HG02610 (cell line): ENCODE data around the gene TMED5.
A peak's percentile ranks its signal among the peaks of the same experiment; 100 is the strongest.
"Not testable (repeated sequence)": the region's sequence is repeated elsewhere in the genome, so short reads cannot be mapped to it uniquely, and the experiment has no call there.

Experiments used
- ATAC-seq: cut with Tn5 transposase; IDR thresholded peaks from one replicate; pipeline ENCODE4 v1.9.1; 2021; ENCODE audit warnings: mild to moderate bottlenecking, moderate library complexity; ENCODE audit not compliant: unreplicated experiment

Gene TMED5

DNA sequence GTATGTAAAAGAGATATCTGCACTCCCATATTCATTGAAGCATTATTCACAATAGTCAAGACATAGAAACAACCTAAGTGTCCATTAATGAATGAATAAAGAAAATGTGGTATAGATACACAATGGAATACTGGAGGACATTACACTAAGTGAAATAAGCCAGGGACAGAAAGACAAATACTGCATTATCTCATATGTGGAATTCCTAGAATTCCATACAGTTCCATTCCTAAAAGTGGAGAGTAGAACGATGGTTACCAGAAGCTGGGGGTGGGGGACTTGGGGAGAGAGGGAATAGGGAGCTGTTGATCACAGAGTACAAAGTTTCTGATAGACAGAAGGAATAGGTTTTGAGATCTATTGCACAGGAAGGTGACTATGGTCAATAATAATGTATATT is 7.4 kb downstream of the TMED5 start:
- ATAC-seq, result no peak

- peak; percentile 39 for ATAC-seq
Measured at GRCh38 chr1:93171549-93172034, 8.6 kb downstream of the TMED5 start.

- not testable (repeated sequence) for ATAC-seq
Measured at GRCh38 chr1:93170141-93170678, 10.0 kb downstream of the TMED5 start.

GRCh38 chr1:93167006-93167405 is 13.2 kb downstream of the TMED5 start:
- no peak for ATAC-seq

DNA sequence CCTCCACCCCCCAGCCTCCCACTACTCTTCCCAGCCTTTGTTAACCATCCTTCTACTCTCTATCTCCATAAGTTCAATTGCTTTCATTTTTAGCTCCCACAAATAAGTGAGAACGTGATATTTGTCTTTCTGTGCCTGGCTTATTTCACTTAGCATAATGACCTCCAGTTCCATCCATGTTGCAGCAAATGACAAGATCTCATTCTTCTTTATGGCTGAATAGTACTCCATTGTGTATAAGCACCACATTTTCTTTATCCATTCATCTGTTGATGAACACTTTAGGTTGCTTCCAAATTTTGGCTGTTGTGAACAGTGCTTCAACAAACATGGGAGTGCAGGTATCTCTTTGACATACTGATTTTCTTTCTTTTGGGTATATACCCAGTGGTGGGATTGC is 14.3 kb downstream of the TMED5 start:
- not testable (repeated sequence) for ATAC-seq

DNA sequence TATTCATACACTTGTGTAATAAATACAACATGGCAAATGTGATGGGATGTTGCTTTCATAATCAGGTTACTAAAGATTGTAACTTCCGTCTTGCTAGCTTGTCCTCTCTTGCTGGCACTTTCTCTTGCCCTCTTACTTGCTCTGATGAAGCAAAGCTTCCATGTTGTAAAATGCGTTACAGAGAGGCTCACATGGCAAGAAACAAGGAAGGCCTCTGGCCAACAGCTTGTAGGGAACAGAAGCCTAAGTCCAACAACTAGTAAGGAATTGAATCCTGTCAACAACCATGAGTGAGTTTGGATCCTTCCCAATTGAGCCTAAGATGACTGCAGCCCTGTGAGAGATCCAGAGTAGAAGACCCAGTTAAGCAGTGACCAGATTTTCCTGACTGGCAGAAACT is 15.4 kb downstream of the TMED5 start:
- ATAC-seq, result no peak

- ATAC-seq, result not testable (repeated sequence)
Measured at GRCh38 chr1:93163314-93163713, 16.9 kb downstream of the TMED5 start.

- ATAC-seq, result no peak
Measured at GRCh38 chr1:93159337-93159736, 20.9 kb downstream of the TMED5 start.

GRCh38 chr1:93155335-93155734 is 24.9 kb downstream of the TMED5 start:
- ATAC-seq, result no peak

- no peak for ATAC-seq
Measured at GRCh38 chr1:93154898-93155297, 25.3 kb downstream of the TMED5 start.

DNA sequence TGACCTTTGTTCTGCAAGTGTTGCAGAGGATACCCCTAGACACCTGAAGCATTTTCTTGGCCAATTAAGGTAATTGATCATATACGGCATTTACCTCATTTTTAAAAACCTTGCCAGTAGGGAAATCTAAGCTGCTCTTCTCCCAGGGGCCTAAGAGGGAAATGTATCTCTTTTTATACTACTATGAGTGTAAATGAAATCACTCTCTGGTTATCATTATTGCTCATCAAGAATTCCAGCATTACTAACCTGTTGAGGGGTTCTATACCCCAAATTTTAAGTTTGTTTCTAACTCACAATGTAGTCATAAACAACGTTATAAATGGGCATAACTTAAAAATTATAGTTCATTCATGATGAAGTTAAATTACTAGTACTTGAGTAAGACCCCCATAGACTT is 27.4 kb downstream of the TMED5 start:
- no peak for ATAC-seq

DNA sequence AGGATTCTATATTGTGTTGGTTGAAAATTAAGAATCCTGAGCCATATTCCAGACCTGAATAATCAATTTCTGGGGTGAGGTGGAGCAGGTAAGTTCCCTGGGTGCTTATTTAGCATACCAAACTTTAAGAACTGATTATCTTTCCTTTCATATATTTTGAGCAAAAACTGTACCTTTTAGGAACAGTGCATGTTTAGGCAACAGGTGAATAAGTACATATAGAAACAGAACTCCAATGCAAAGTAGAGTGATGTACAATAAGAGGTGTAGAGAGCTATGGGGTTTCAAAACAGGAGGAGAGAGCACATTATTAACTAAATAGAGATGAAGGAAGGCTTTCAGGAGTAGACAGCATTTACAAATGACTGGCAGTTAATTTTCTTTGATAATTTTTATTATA is 28.7 kb downstream of the TMED5 start:
- ATAC-seq, result no peak

GRCh38 chr1:93150729-93151128 is 29.5 kb downstream of the TMED5 start:
- ATAC-seq, result no peak

DNA sequence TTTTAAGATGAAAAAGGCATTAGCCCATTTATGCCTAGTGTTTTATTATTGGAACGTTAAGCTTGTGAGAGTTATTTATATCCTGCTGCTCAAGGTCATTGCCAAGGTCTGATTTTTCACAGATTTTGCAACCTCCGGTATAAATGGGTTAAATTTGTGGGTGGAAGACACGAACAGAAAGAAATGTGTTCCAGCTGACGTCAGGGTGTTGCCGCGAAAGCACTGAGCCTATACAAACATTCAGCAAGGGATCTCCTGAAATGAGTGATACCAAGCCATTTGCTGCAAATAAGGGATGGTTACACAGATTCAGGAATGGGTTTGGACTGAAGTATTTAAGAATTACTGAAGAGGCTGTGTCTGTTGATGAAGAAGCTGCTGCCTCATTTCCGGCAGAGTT is 32.2 kb downstream of the TMED5 start:
- no peak for ATAC-seq

GRCh38 chr1:93143769-93144168 is 36.4 kb downstream of the TMED5 start:
- no peak for ATAC-seq

GRCh38 chr1:93143136-93143535 is 37.1 kb downstream of the TMED5 start:
- ATAC-seq, result peak; percentile 61

DNA sequence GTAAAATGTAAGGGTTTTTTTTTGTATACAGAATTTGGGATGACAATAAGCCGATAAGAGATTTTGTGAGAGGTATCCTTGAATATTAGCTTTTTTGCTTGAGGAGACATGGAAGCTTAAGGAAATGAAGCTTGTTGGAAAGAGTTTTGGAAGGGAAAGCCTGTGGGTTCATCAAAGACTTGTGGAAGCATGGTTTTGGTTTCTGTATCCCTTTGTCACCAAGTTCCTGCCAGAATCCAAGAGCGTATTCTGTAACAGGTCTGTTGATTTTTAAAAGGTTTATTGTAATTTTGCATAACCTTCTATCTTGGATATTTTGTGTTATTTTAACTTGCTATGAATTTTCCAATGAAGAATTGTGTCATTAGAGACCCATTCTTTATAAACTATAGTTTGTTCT is 38.1 kb downstream of the TMED5 start:
- no peak for ATAC-seq

GRCh38 chr1:93140106-93140505 is 40.1 kb downstream of the TMED5 start:
- no peak for ATAC-seq

DNA sequence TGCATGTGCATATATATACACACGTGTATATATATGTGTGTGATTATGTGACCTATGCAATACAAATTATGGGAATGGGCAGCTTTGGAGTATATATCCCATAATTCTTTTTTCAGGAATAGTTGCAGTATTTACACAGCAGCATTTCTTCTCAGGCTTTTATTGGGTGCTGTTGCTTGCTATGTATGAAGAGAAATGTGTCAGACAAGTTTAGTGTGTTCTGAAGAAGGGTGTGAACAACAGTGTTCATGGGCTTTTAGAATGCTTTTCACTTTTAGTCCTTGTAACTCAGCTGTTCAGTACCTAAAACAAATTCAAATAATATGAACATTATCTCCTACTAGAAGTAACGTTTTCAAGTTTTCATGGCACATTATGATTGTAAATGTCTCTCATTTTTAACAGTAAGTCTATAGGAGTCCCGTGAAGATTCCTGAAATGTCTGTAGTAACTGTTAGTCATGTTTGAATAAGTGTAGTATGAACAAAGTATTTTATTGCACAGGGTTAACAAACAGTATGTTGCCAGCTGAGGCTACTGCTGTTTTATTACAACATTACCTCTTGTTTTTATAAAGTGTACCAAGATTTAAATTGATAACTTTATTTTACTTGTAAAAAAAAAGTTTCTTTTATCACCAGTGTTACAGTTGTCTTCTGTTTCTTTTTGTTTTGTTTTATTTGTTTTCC is 42.5 kb downstream of the TMED5 start:
- no peak for ATAC-seq

DNA sequence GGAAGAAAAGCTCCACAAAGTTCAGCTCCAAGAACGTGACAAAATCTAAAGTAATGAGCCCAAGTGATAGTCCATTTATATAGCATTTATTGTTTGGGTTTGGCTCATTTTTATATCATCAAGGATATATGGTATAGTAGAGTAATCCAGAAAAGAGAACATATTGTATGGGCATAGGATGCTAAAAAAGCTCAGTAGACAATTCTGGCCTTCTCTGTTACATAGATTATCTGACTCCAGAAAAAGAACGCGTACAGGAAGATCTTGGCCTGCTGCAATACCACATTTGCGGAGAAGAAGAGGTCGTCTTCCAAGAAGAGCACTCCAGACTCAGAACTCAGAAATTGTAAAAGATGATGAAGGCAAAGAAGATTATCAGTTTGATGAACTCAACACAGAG is 43.8 kb downstream of the TMED5 start:
- no peak for ATAC-seq

- ATAC-seq, result no peak
Measured at GRCh38 chr1:93132638-93133037, 47.6 kb downstream of the TMED5 start.

DNA sequence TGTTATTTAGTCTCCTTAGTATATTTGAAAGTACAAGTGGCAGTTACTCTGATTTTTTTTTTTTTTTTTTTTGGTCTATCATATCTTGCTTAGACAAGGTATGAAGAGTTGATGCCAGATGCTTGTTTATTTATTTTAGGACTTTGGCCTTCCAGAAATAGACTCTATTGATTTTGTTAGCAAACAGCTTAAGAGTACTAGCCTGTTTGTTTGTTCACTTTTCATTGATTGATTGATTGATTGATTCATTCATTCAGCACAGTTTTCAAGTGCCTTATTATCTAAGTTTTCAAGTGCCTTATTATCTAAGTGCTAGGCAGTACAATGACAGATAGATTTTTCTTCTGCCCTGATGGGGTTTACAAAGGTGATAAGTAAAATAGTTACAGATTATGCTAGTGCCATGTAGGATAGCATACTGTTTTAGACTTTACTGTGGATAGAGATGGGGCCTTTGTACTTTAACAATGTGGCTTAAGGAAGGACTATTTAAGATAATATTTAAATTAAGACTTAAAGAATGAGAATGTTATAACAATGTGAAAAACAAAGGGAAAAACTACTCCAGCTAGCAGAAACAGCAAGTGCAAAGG is 50.6 kb downstream of the TMED5 start:
- no peak for ATAC-seq
